HCT116 (cell line): ENCODE results near the gene CCDC106. TPM values are rescaled to one million over a fixed set of nuclear protein-coding genes. Genes with fewer than 3 reads are reported as not detected.

ENCODE experiments used
- ATAC-seq: fragments of 200-7000 bp; cut with Tn5 transposase; 2 replicates; pipeline ENCODE4 v1.9.1; 2020; ENCODE audit warnings: mild to moderate bottlenecking, moderate library complexity
- BruUV-seq: library from RNA; stranded (reverse); fragments of 400-500 nt; replicated peaks from 2 replicates; lab custom pipeline; 2021; lab: Mats Ljungman, UMichigan
- CTCF ChIA-PET: fragments of 300-600 bp; sonication (Branson Sonifier 250); formaldehyde crosslinking; loops from one replicate; lab custom pipeline; 2021; ENCODE audit warnings: antibody characterized with exemption; lab: Charles Lee
- POLR2A ChIA-PET: fragments of 300-600, 350-600 bp; sonication (Branson Sonifier 250); formaldehyde crosslinking; loops from one replicate; lab custom pipeline; 2021; ENCODE audit warnings: antibody characterized with exemption; lab: Charles Lee
- RAD21 ChIA-PET, 2 experiments: fragments of 300-600 bp; sonication (Branson Sonifier 250); formaldehyde crosslinking; loops; one replicate each; lab custom pipeline; 2023; ENCODE audit warnings: low total read pairs in 2 of 2; ENCODE audit not compliant: uncharacterized antibody in 2 of 2, unreplicated experiment in 2 of 2, low non-redundant PET in 1 of 2; lab: Charles Lee
- DNase-seq: peaks from one replicate; pipeline ENCODE4 v3.0.0-alpha.2; 2010; ENCODE audit warnings: low read depth, low spot score
- H2AFZ ChIP-seq: fragments of 200-600 bp; shearing (Covaris generic), sonication (generic); 2 replicates; pipeline ENCODE4 v1.6.1; 2017; ENCODE audit warnings: low read depth, mixed run types, mixed read lengths, antibody characterized with exemption, low read length; ENCODE audit not compliant: poor library complexity, severe bottlenecking
- H3K27ac ChIP-seq: 2 replicates; pipeline ENCODE4 v1.5.1; 2012; ENCODE audit warnings: low read depth, low read length
- H3K27me3 ChIP-seq: fragments of 200-600 bp; sonication (generic); 2 replicates; pipeline ENCODE4 v1.6.1; 2016; ENCODE audit warnings: mixed run types, low read length, mixed read lengths; ENCODE audit not compliant: insufficient read depth
- H3K36me3 ChIP-seq, 2 experiments: fragments of 200-500 bp in 1 of 2; fragments of 200-600 bp in 1 of 2; sonication (Bioruptor generic) in 1 of 2; sonication (generic) in 1 of 2; 2 replicates each; pipeline versions ENCODE4 v1.5.1 to v1.6.1; 2014 to 2016; ENCODE audit warnings: low read length in 2 of 2, inconsistent platforms in 1 of 2, mixed read lengths in 1 of 2, mixed run types in 1 of 2; ENCODE audit not compliant: insufficient read depth in 2 of 2, control insufficient read depth in 1 of 2
- H3K4me1 ChIP-seq, 2 experiments: fragments of 200-600 bp in 1 of 2; sonication (generic) in 1 of 2; 2 replicates each; pipeline versions ENCODE4 v1.5.1 to v1.6.1; 2012 to 2017; ENCODE audit warnings: low read length in 2 of 2, inconsistent platforms in 1 of 2, mild to moderate bottlenecking in 1 of 2, mixed read lengths in 1 of 2, mixed run types in 1 of 2, moderate library complexity in 1 of 2; ENCODE audit not compliant: insufficient read depth in 2 of 2, control insufficient read depth in 1 of 2
- H3K4me2 ChIP-seq: fragments of 200-600 bp; sonication (generic); 2 replicates; pipeline ENCODE4 v1.6.1; 2017; ENCODE audit warnings: mixed run types, low read length, mixed read lengths
- H3K4me3 ChIP-seq, 2 experiments: fragments of 200-600 bp in 1 of 2; sonication (generic) in 1 of 2; replicated peaks in 1 of 2; 2 replicates each; pipeline ENCODE4 v1.5.1; 2011 to 2016; ENCODE audit warnings: low read length in 2 of 2, control low read depth in 1 of 2, low read depth in 1 of 2, mild to moderate bottlenecking in 1 of 2, mixed read lengths in 1 of 2, mixed run types in 1 of 2
- H3K79me2 ChIP-seq: fragments of 200-600 bp; sonication (generic); 2 replicates; pipeline ENCODE4 v1.6.1; 2017; ENCODE audit warnings: mild to moderate bottlenecking, mixed run types, low read length, moderate library complexity, mixed read lengths; ENCODE audit not compliant: insufficient read depth
- H3K9ac ChIP-seq: fragments of 200-600 bp; sonication (generic); 2 replicates; pipeline ENCODE4 v1.6.1; 2016; ENCODE audit warnings: low read length, mixed read lengths
- H3K9me2 ChIP-seq: fragments of 200-600 bp; sonication (generic), shearing (Covaris generic); 2 replicates; pipeline ENCODE4 v1.6.1; 2017; ENCODE audit warnings: mixed run types, mild to moderate bottlenecking, moderate library complexity; ENCODE audit not compliant: insufficient read depth
- H3K9me3 ChIP-seq, 2 experiments: fragments of 200-500 bp in 1 of 2; fragments of 200-600 bp in 1 of 2; sonication (Bioruptor generic) in 1 of 2; sonication (generic) in 1 of 2; 2 replicates each; pipeline ENCODE4 v1.6.1; 2014 to 2017; ENCODE audit warnings: low read length in 2 of 2, mixed read lengths in 2 of 2, inconsistent platforms in 1 of 2, low read depth in 1 of 2, mild to moderate bottlenecking in 1 of 2, mixed run types in 1 of 2, moderate library complexity in 1 of 2; ENCODE audit not compliant: control insufficient read depth in 1 of 2, insufficient read depth in 1 of 2
- H4K20me1 ChIP-seq: fragments of 200-600 bp; sonication (generic), shearing (Covaris generic); 2 replicates; pipeline ENCODE4 v1.6.1; 2017; ENCODE audit warnings: mixed run types, mild to moderate bottlenecking, moderate library complexity; ENCODE audit not compliant: insufficient read depth
- CBX3 ChIP-seq: IDR thresholded peaks from 2 replicates; pipeline ENCODE4 v1.6.1; 2012; ENCODE audit warnings: low read depth
- CTCF ChIP-seq, 3 experiments: fragments of 200-600 bp in 1 of 3; sonication (generic) in 1 of 3; IDR thresholded peaks in 2 of 3; conservative IDR thresholded peaks in 1 of 3; 2 replicates each; pipeline ENCODE4 v1.5.1; 2012 to 2017; ENCODE audit warnings: low read depth in 2 of 3, low read length in 2 of 3, antibody characterized with exemption in 1 of 3, borderline replicate concordance in 1 of 3, control low read depth in 1 of 3, mild to moderate bottlenecking in 1 of 3, mixed read lengths in 1 of 3, mixed run types in 1 of 3, moderate library complexity in 1 of 3; ENCODE audit not compliant: insufficient read depth in 1 of 3
- EGR1 ChIP-seq: IDR thresholded peaks from 2 replicates; pipeline ENCODE4 v1.6.1; 2012; ENCODE audit warnings: low read depth
- ELF1 ChIP-seq: IDR thresholded peaks from 2 replicates; pipeline ENCODE4 v1.6.1; 2012; ENCODE audit warnings: low read depth, borderline replicate concordance
- EZH2 ChIP-seq: fragments of 200-600 bp; sonication (generic); IDR thresholded peaks from 2 replicates; pipeline ENCODE4 v1.6.1; 2017; ENCODE audit warnings: antibody characterized with exemption, mixed run types
- EZH2phosphoT487 ChIP-seq: fragments of 200-600 bp; IDR thresholded peaks from 2 replicates; pipeline ENCODE4 v1.6.1; 2018; ENCODE audit warnings: antibody characterized with exemption, borderline replicate concordance
- FOSL1 ChIP-seq: IDR thresholded peaks from 2 replicates; pipeline ENCODE4 v1.6.1; 2012; ENCODE audit warnings: low read depth
- MAX ChIP-seq: IDR thresholded peaks from 2 replicates; pipeline ENCODE4 v1.6.1; 2012
- RAD21 ChIP-seq: IDR thresholded peaks from 2 replicates; pipeline ENCODE4 v1.6.1; 2012; ENCODE audit warnings: low read depth, mild to moderate bottlenecking
- REST ChIP-seq: IDR thresholded peaks from 2 replicates; pipeline ENCODE4 v1.6.1; 2012; ENCODE audit warnings: low read depth
- SIN3A ChIP-seq: IDR thresholded peaks from 2 replicates; pipeline ENCODE4 v1.6.1; 2012; ENCODE audit warnings: low read depth
- SP1 ChIP-seq: IDR thresholded peaks from 2 replicates; pipeline ENCODE4 v1.6.1; 2012; ENCODE audit warnings: low read depth
- SRF ChIP-seq: IDR thresholded peaks from 2 replicates; pipeline ENCODE4 v1.6.1; 2012; ENCODE audit warnings: low read depth
- TCF7L2 ChIP-seq: IDR thresholded peaks from 2 replicates; pipeline ENCODE4 v1.7.0; 2011; ENCODE audit warnings: borderline replicate concordance, inconsistent platforms; ENCODE audit not compliant: insufficient read depth, insufficient read length; ENCODE audit errors: extremely low read depth
- YY1 ChIP-seq: IDR thresholded peaks from 2 replicates; pipeline ENCODE4 v1.6.1; 2011; ENCODE audit warnings: low read length, low read depth, moderate library complexity, mild to moderate bottlenecking; ENCODE audit not compliant: insufficient replicate concordance; ENCODE audit errors: extremely low read depth
- ZBTB33 ChIP-seq: IDR thresholded peaks from 2 replicates; pipeline ENCODE4 v1.6.1; 2011; ENCODE audit warnings: mild to moderate bottlenecking, low read length, moderate library complexity; ENCODE audit not compliant: insufficient replicate concordance; ENCODE audit errors: extremely low read depth
- ZFX ChIP-seq: fragments of 450-650 bp; IDR thresholded peaks from 2 replicates; pipeline ENCODE4 v1.6.1; 2017
- ZNF274 ChIP-seq: fragments of 200-500 bp; sonication (Bioruptor generic); IDR thresholded peaks from 2 replicates; pipeline ENCODE4 v1.6.1; 2014; ENCODE audit warnings: mild to moderate bottlenecking, low read depth, low read length, inconsistent platforms
- intact Hi-C: fragments of 100-400 bp; cut with micrococcal nuclease; formaldehyde crosslinking; loops from 2 replicates; pipeline ENCODE4 v1.10.0; 2022
- total RNA-seq: library from RNA; stranded (reverse); gene quantifications from one replicate; pipeline ENCODE4 v1.2.1, GENCODE V29; 2021; ENCODE audit not compliant: unreplicated experiment

The CCDC106 gene
- total RNA-seq, 1 experiment from 2014 or later, result 1.0 TPM

- Histone ChIP-seq H3K27me3 (no peaks in the 10 kb centered on the region), H3K4me1 (no peaks in the 10 kb centered on the region), H3K4me2 (no peak overlapping the region), H3K9ac (no peak overlapping the region), H3K79me2 (peaks cover 19% of the 10 kb centered on the region), H3K9me2 (no peaks in the 10 kb centered on the region), H3K4me3 (no peak overlapping the region), H3K27ac (no peak overlapping the region), H4K20me1 (no peaks in the 10 kb centered on the region), H2AFZ (no peak overlapping the region), H3K36me3 (peaks cover 23 to 25% of the 10 kb centered on the region in 2 experiments; a peak in 3 of 4 replicates), H3K9me3 (no peaks in the 10 kb centered on the region)
- TF ChIP-seq EZH2phosphoT487, result no peak
- no peak for TF ChIP-seq TCF7L2
- TF ChIP-seq RAD21, result no peak
- no peak for TF ChIP-seq REST
- no peak for TF ChIP-seq SIN3A
- no peak for TF ChIP-seq EZH2
- TF ChIP-seq CBX3, result no peak
- TF ChIP-seq ZNF274, result no peak
- no peak for TF ChIP-seq ZBTB33
- TF ChIP-seq SP1, result no peak
- TF ChIP-seq YY1, result no peak
- no peak for TF ChIP-seq EGR1
- TF ChIP-seq ELF1, result no peak
- no peak for TF ChIP-seq ZFX
- no peak for TF ChIP-seq SRF
- TF ChIP-seq MAX, result no peak
- TF ChIP-seq FOSL1, result no peak
- TF ChIP-seq CTCF (IDR thresholded peaks at IDR 0.05 in 2 of 3, conservative IDR thresholded peaks at IDR 0.05 in 1 of 3; ENCODE audit: borderline replicate concordance in 1 of 3, insufficient read depth in 1 of 3, low read depth in 2 of 3, low read length in 2 of 3), result no peak
- DNase-seq (no peak), ATAC-seq (no peak)
- CTCF ChIA-PET, result no interaction called here
- intact Hi-C loops, result no loop called here
- POLR2A ChIA-PET, result no interaction called here
- RAD21 ChIA-PET, result no interaction called here
- no TSS peak for BruUV-seq
Measured at GRCh38 chr19:55690769-55691545, 42.9 kb downstream of the CCDC106 start.
